Pancreas (tissue), 10 donors: ENCODE measurements around the gene SLC35A2. TPM values are rescaled to one million over a fixed set of nuclear protein-coding genes. Genes with fewer than 3 reads are reported as not detected.
"Not testable (repeated sequence)": the region's sequence is repeated elsewhere in the genome, so short reads cannot be mapped to it uniquely, and the experiment has no call there.

Experiments
- ATAC-seq, 4 donors: fragments of 200-7000 bp; cut with Tn5 transposase; one replicate each; pipeline versions ENCODE4 v1.8.0 to v1.9.1; 2020; ENCODE audit warnings: mild to moderate bottlenecking in 4 of 4, moderate library complexity in 4 of 4
- DNase-seq, 6 donors: peaks; one replicate each; pipeline ENCODE4 v3.0.0-alpha.2; 2020
- FAIRE-seq: peaks from 2 replicates; lab custom pipeline; 2012; peaks lifted over from hg19 to GRCh38; lab: Jason Lieb, UNC
- H3K27ac ChIP-seq, 4 donors: fragments of 200-600 bp; sonication (generic); 1 replicate in 3 of 4; 2 replicates in 1 of 4; pipeline versions ENCODE4 v1.5.0 to v1.8.0; 2020
- H3K27me3 ChIP-seq, 4 donors: fragments of 200-600 bp; one replicate each; pipeline ENCODE4 v1.8.0; 2021
- H3K36me3 ChIP-seq, 3 donors: fragments of 200-600 bp; sonication (generic) in 1 of 3; one replicate each; pipeline versions ENCODE4 v1.5.0 to v1.8.0; 2020 to 2021
- H3K4me1 ChIP-seq, 3 donors: fragments of 200-600 bp; one replicate each; pipeline ENCODE4 v1.8.0; 2021
- H3K4me3 ChIP-seq, 4 donors: fragments of 200-600 bp; sonication (generic) in 2 of 4; one replicate each; pipeline versions ENCODE4 v1.5.0 to v1.8.0; 2020 to 2021
- H3K9me3 ChIP-seq, 4 donors: fragments of 200-600 bp; one replicate each; pipeline ENCODE4 v1.8.0; 2021
- WGBS, 2 donors: extraction: QIAGEN DNeasy Blood & Tissue Kit; methylation state at CpG; one replicate each; pipeline ENCODE4 v1.1.7; 2013; 5-methylcytosine and 5-hydroxymethylcytosine counted together
- intact Hi-C, 3 donors: fragments of 100-400 bp; cut with DNase I; formaldehyde crosslinking; loops; one replicate each; pipeline versions ENCODE4 v1.11.1 to v1.14.2; 2022
- polyA plus RNA-seq, 2 donors: library from polyadenylated mRNA; stranded (reverse); fragments of 200-250 nt; gene quantifications; one replicate each; pipeline ENCODE4 v1.2.3, GENCODE V29; 2013
- total RNA-seq, 6 donors: library from RNA; stranded (reverse); fragmentation: NEBNext Ultra II Directional in 4 of 6; extraction: Animal tissue kit (Norgen Biotek cat#: 25700) in 4 of 6; gene quantifications; one replicate each; pipeline versions ENCODE4 v1.2.1 to v1.2.4, GENCODE V29; 2021 to 2023
- TF ChIP-seq, protein P1 (sequence below), 4 donors: fragments of 200-600 bp; sonication (generic) in 3 of 4; IDR thresholded peaks; one replicate each; pipeline versions ENCODE4 v1.5.0 to v1.8.0; 2021; ENCODE audit warnings: antibody characterized with exemption in 4 of 4
- donor health status: healthy with polysubstance abuse.
- donor health status: DM: no; HTN: no; CAD: no; lungs with moderate emphysema.
- donor health status: DM: no; HTN: no; CAD: no.
- donor health status: control.
- donor health status: control.
- donor health status: Bipolar disorder and iron deficiency.
- donor health status: DM: yes; HTN: yes; CAD: no.
- donor health status: DM: no; HTN: no; CAD: no.
- donor health status: DM: no; HTN: no; CAD: no.
- donor health status: DM: yes; HTN: yes; CAD: no.

SLC35A2 gene
- total and polyA plus RNA-seq, 8 donors, result 7.1 to 20.6 (median 14.6) TPM

DNA sequence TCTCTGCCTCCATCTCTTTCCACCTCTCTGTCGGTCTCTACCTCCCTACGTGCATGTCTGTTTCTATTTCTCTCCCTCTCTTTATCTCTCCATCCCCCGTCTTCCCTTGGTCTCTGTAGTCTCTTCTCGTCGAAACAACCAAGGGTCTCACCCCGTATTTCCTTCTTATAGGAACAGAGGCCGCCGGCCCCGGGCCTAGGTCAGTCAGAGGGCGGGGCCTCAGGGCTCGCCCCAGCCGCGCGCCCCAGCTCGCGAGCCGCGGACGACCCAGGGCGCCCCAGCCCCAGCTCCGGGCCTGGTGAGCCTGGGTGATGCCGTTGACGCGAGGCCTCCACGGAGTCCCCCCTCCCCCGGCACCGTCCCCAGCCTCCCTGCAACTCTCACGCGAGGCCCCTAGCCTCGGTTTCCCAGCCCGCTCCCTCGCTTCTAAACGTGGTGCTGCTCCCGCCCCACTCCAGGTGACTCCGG is 20.5 kb downstream of the SLC35A2 start:
- Histone ChIP-seq H3K9me3 (no peaks in the 10 kb centered on the region), H3K36me3 (no peaks in the 10 kb centered on the region), H3K27ac (peak overlapping the region; percentile 49 to 61 (median 56)), H3K27me3 (no peaks in the 10 kb centered on the region), H3K4me3 (peak overlapping the region; percentile 27 to 57 (median 42)), H3K4me1 (no peaks in the 10 kb centered on the region)
- intact Hi-C loops, result no loop called here
- ATAC-seq, result peak; percentile 49 to 63 (median 54)
- WGBS, 2 donors, result 2 to 28% methylated on average over 35 of the region's 35 CpGs
- TF ChIP-seq, protein P1, sequence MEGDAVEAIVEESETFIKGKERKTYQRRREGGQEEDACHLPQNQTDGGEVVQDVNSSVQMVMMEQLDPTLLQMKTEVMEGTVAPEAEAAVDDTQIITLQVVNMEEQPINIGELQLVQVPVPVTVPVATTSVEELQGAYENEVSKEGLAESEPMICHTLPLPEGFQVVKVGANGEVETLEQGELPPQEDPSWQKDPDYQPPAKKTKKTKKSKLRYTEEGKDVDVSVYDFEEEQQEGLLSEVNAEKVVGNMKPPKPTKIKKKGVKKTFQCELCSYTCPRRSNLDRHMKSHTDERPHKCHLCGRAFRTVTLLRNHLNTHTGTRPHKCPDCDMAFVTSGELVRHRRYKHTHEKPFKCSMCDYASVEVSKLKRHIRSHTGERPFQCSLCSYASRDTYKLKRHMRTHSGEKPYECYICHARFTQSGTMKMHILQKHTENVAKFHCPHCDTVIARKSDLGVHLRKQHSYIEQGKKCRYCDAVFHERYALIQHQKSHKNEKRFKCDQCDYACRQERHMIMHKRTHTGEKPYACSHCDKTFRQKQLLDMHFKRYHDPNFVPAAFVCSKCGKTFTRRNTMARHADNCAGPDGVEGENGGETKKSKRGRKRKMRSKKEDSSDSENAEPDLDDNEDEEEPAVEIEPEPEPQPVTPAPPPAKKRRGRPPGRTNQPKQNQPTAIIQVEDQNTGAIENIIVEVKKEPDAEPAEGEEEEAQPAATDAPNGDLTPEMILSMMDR (IDR thresholded peaks at IDR 0.05), result no peak
- DNase-seq, result peak in 2 of 6 donors; percentile 32 to 68
- no peak for FAIRE-seq

DNA sequence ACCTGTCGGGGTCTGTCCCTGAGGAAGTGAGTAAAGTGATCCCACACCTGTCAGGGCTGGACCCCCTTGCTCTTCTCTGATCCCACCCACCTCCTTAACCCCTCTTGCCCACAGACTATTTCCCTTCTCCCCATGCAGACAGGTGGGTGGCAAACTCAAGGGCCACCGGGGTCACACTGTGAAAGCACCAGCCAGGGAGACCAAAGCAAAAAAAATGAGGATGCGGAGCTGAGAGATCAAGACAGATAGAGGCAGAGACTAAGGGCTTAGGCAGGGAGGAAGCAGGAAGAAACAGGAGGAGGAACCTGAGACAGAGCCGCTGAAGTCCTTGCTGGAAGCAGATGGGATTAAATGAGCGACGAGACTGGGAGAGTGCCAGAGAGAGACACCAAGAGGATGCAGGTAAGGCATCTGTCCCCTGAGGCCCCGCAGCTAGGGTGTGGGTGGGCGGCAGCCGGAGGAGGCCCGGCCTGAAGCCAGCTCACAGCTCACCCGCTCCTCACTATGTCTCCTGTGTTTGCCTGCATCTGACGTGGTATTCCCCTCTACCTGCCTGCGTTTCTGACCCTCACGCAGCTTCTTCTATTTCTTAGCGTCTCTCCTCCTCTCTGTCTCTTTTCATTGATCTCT is 21.0 kb downstream of the SLC35A2 start:
- FAIRE-seq, result no peak
- H3K36me3 ChIP-seq, result no peaks in the 10 kb centered on the region

DNA sequence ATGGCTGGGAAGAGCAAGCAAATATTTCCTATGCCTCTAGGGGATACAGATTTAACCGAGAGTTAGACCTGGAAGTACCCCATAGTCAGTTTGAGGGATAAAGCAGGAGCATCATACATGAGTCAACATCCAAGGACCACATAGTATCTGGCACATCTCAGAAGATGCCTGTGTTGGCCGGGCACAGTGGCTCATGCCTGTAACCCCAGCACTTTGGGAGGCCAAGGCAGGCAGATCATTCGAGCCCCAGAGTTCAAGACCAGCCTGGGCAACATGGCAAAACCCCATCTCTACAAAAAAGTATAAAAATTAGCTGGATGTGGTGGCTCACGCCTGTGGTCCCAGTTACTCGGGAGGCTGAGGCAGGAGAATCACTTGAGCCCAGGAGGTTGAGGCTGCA is 24.9 kb downstream of the SLC35A2 start:
- H3K4me3 ChIP-seq, H3K9me3 ChIP-seq, H3K27ac ChIP-seq, intact Hi-C loops, H3K36me3 ChIP-seq, DNase-seq, H3K4me1 ChIP-seq, H3K27me3 ChIP-seq, ATAC-seq, FAIRE-seq: not testable (repeated sequence)
- 64 to 77% methylated on average over 5 of the region's 5 CpGs for WGBS, 2 donors

More for the DNA sequence above, 21.0 kb downstream of the SLC35A2 start:
- H3K27me3 ChIP-seq, result no peaks in the 10 kb centered on the region
- intact Hi-C loops, result no loop called here
- WGBS, 2 donors, result 49 to 65% methylated on average over 15 of the region's 15 CpGs
- H3K4me1 ChIP-seq, result no peaks in the 10 kb centered on the region
- no peaks in the 10 kb centered on the region for H3K9me3 ChIP-seq
- TF ChIP-seq, protein P1 (IDR thresholded peaks at IDR 0.05), result no peak
- H3K4me3 ChIP-seq, result peak overlapping the region in 2 of 4 donors; percentile 52 to 57
- ATAC-seq (no peak), DNase-seq (peak in 1 of 6 donors; percentile 12)
- peak overlapping the region in 1 of 4 donors; percentile 60 for H3K27ac ChIP-seq

DNA sequence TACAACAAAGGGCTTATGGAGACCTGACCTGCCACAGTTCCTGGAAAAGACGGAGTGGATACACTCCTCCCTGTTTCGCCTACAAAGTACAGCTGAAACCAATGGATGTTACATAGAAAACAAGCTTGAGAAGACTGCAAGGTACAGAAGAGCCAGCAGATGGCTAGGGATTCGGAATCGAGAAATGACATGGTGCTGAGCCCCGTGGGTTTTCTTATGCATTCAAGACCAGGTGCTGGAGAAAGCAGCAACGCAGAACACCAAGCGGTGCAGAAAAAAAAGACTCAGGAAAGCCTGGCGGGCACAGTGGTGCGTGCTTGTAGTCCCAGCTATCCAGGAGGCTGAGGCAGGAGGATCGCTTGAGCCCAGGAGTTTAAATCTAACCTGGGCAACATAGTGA is 27.7 kb downstream of the SLC35A2 start:
- Histone ChIP-seq H3K36me3 (no peaks in the 10 kb centered on the region), H3K4me1 (no peaks in the 10 kb centered on the region), H3K27ac (no peak overlapping the region), H3K27me3 (peaks cover 0 to 7% (median 0%) of the 10 kb centered on the region in 4 donors), H3K4me3 (no peak overlapping the region), H3K9me3 (no peaks in the 10 kb centered on the region)
- FAIRE-seq (no peak), ATAC-seq (no peak), DNase-seq (no peak)
- 52 to 68% methylated on average over 10 of the region's 10 CpGs for WGBS, 2 donors
- intact Hi-C loops, result no loop called here
- TF ChIP-seq, protein P1 (IDR thresholded peaks at IDR 0.05), result no peak

DNA sequence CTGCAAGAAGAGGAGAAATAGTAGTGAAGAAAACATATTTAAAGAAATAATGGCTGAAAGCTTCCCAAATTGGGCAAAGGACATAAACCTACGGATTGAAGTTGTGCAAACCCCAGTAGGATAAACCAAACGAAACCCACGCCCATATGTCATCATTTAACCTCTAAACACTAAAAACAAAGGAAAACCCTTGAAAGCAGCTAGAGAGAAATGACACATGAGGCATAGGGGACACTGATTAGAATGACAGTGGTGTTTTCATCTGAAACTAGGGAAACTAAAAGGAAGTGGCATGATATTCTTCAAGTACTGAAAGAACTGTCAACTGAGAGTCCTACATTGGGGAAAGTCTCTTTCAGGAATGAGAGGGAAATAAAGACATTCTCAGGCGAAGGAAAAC is 34.5 kb downstream of the SLC35A2 start:
- FAIRE-seq, H3K4me3 ChIP-seq, intact Hi-C loops, H3K9me3 ChIP-seq, DNase-seq, H3K27ac ChIP-seq, ATAC-seq, H3K36me3 ChIP-seq, H3K4me1 ChIP-seq: not testable (repeated sequence)
- 45 to 59% methylated on average over 4 of the region's 4 CpGs for WGBS, 2 donors
- H3K27me3 ChIP-seq, result peaks cover 0 to 18% (median 3%) of the 10 kb centered on the region in 4 donors

DNA sequence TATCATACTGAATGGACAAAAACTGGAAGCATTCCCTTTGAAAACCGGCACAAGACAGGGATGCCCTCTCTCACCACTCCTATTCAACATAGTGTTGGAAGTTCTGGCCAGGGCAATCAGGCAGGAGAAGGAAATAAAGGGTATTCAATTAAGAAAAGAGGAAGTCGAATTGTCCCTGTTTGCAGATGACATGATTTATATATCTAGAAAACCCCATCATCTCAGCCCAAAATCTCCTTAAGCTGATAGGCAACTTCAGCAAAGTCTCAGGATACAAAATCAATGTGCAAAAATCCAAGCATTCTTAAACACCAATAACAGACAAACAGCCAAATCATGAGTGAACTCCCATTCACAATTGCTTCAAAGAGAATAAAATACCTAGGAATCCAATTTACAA is 39.4 kb downstream of the SLC35A2 start:
- H3K36me3 ChIP-seq, H3K4me3 ChIP-seq, DNase-seq, H3K27ac ChIP-seq, FAIRE-seq, H3K4me1 ChIP-seq, H3K9me3 ChIP-seq, ATAC-seq, intact Hi-C loops, H3K27me3 ChIP-seq: not testable (repeated sequence)
- WGBS, 2 donors, result 13 to 50% methylated on average over 1 of the region's 2 CpGs
